H1 (cell line): Measurements from ENCODE around the gene GDPD4. TPM values are rescaled to one million over a fixed set of nuclear protein-coding genes. Genes with fewer than 3 reads are reported as not detected.

Source experiments
- CTCF ChIA-PET: fragments of 300-600 bp; sonication (Branson Sonifier 250); formaldehyde crosslinking; loops from one replicate; lab custom pipeline; 2021; ENCODE audit not compliant: partially characterized antibody; lab: Charles Lee
- POLR2A ChIA-PET: fragments of 300-600 bp; sonication (Branson Sonifier 250); formaldehyde crosslinking; loops from one replicate; lab custom pipeline; 2021; ENCODE audit warnings: inconsistent platforms; ENCODE audit not compliant: partially characterized antibody; lab: Charles Lee
- DNase-seq, 2 experiments: peaks; one replicate each; pipeline versions ENCODE4 v3.0.0 to v3.0.0-alpha.2; 2010 to 2022; ENCODE audit warnings: low spot score in 2 of 2, low read depth in 1 of 2, mixed read lengths in 1 of 2
- FAIRE-seq: peaks from 2 replicates; lab custom pipeline; 2011; peaks lifted over from hg19 to GRCh38; lab: Jason Lieb, UNC
- H2AFZ ChIP-seq: 2 replicates; pipeline ENCODE4 v1.8.1; 2012; ENCODE audit warnings: low read length, inconsistent platforms
- H2AK5ac ChIP-seq: 2 replicates; pipeline ENCODE4 v1.6.1; 2013; ENCODE audit warnings: low read depth, low read length
- H2BK120ac ChIP-seq: replicated peaks from 2 replicates; pipeline ENCODE3; 2013; ENCODE audit warnings: low read depth, low read length, inconsistent platforms
- H2BK12ac ChIP-seq: 2 replicates; pipeline ENCODE4 v1.6.1; 2013; ENCODE audit warnings: low read depth, low read length
- H2BK15ac ChIP-seq: 2 replicates; pipeline ENCODE4 v1.6.1; 2013; ENCODE audit warnings: low read length
- H2BK20ac ChIP-seq: 2 replicates; pipeline ENCODE4 v1.6.1; 2013; ENCODE audit warnings: low read length
- H2BK5ac ChIP-seq: 2 replicates; pipeline ENCODE4 v1.6.1; 2013; ENCODE audit warnings: low read depth, low read length
- H3K14ac ChIP-seq: 2 replicates; pipeline ENCODE4 v1.6.1; 2013; ENCODE audit warnings: inconsistent platforms; ENCODE audit not compliant: insufficient read length
- H3K18ac ChIP-seq: 2 replicates; pipeline ENCODE4 v1.6.1; 2013; ENCODE audit warnings: low read length; ENCODE audit errors: extremely low read depth
- H3K23ac ChIP-seq: 2 replicates; pipeline ENCODE4 v1.6.1; 2013; ENCODE audit warnings: inconsistent platforms; ENCODE audit not compliant: insufficient read length
- H3K23me2 ChIP-seq: 2 replicates; pipeline ENCODE4 v1.6.1; 2013; ENCODE audit warnings: low read depth, low read length
- H3K27ac ChIP-seq: 2 replicates; pipeline ENCODE4 v1.6.1; 2011; ENCODE audit warnings: low read depth, low read length, inconsistent platforms
- H3K27me3 ChIP-seq, 4 experiments: replicated peaks in 1 of 4; 1 replicate in 1 of 4; 2 replicates in 3 of 4; pipeline versions ENCODE4 v1.6.1 to v1.8.1; 2011 to 2013; ENCODE audit warnings: low read length in 3 of 4, mild to moderate bottlenecking in 3 of 4, inconsistent platforms in 2 of 4, mixed read lengths in 2 of 4, moderate library complexity in 1 of 4; ENCODE audit not compliant: control insufficient read depth in 3 of 4, insufficient read depth in 3 of 4; ENCODE audit errors: extremely low read depth in 1 of 4
- H3K36me3 ChIP-seq, 4 experiments: 2 replicates each; pipeline versions ENCODE4 v1.6.1 to v1.8.1; 2011 to 2013; ENCODE audit warnings: mild to moderate bottlenecking in 4 of 4, low read length in 3 of 4, moderate library complexity in 2 of 4, control low read depth in 1 of 4, inconsistent platforms in 1 of 4; ENCODE audit not compliant: insufficient read depth in 4 of 4, control insufficient read depth in 2 of 4
- H3K4ac ChIP-seq: replicated peaks from 2 replicates; pipeline ENCODE3; 2013; ENCODE audit warnings: low read length, low read depth, mixed read lengths, inconsistent platforms; ENCODE audit not compliant: insufficient read length
- H3K4me1 ChIP-seq, 4 experiments: replicated peaks in 1 of 4; 1 replicate in 1 of 4; 2 replicates in 3 of 4; pipeline versions ENCODE4 v1.6.1 to v1.8.1; 2011 to 2013; ENCODE audit warnings: low read length in 3 of 4, inconsistent platforms in 2 of 4, mixed read lengths in 1 of 4; ENCODE audit not compliant: insufficient read depth in 4 of 4, control insufficient read depth in 3 of 4
- H3K4me2 ChIP-seq, 2 experiments: 2 replicates each; pipeline versions ENCODE4 v1.6.1 to v1.8.1; 2011 to 2013; ENCODE audit warnings: low read depth in 2 of 2, low read length in 2 of 2, control low read depth in 1 of 2, inconsistent platforms in 1 of 2, mild to moderate bottlenecking in 1 of 2; ENCODE audit not compliant: insufficient read depth in 1 of 2
- H3K4me3 ChIP-seq, 4 experiments: fragments of 200-600, 300-600 bp in 1 of 4; sonication (generic), shearing (Covaris generic), sonication (Bioruptor Twin) in 1 of 4; 2 replicates each; pipeline versions ENCODE4 v1.5.1 to v1.8.1; 2011 to 2016; ENCODE audit warnings: low read length in 4 of 4, low read depth in 3 of 4, control low read depth in 2 of 4, inconsistent platforms in 2 of 4, mild to moderate bottlenecking in 2 of 4, mixed read lengths in 1 of 4, moderate library complexity in 1 of 4; ENCODE audit not compliant: insufficient read depth in 2 of 4; ENCODE audit errors: extremely low read depth in 1 of 4
- H3K56ac ChIP-seq: replicated peaks from 2 replicates; pipeline ENCODE3; 2013; ENCODE audit warnings: low read depth, mild to moderate bottlenecking, mixed read lengths, low read length, inconsistent platforms; ENCODE audit not compliant: insufficient read length
- H3K79me1 ChIP-seq: 2 replicates; pipeline ENCODE4 v1.6.1; 2013; ENCODE audit warnings: low read depth, low read length, control low read depth
- H3K79me2 ChIP-seq, 2 experiments: 2 replicates each; pipeline versions ENCODE4 v1.6.1 to v1.8.1; 2012 to 2013; ENCODE audit warnings: low read length in 2 of 2, mild to moderate bottlenecking in 2 of 2, inconsistent platforms in 1 of 2; ENCODE audit not compliant: insufficient read depth in 2 of 2, control insufficient read depth in 1 of 2
- H3K9ac ChIP-seq, 4 experiments: replicated peaks in 1 of 4; 1 replicate in 1 of 4; 2 replicates in 3 of 4; pipeline versions ENCODE4 v1.6.1 to v1.8.1; 2011 to 2013; ENCODE audit warnings: low read depth in 3 of 4, low read length in 3 of 4, control low read depth in 2 of 4, mild to moderate bottlenecking in 2 of 4, moderate library complexity in 2 of 4, inconsistent platforms in 1 of 4; ENCODE audit errors: extremely low read depth in 1 of 4
- H3K9me3 ChIP-seq, 2 experiments: 2 replicates each; pipeline versions ENCODE4 v1.6.1 to v1.8.1; 2012 to 2013; ENCODE audit warnings: mild to moderate bottlenecking in 2 of 2, moderate library complexity in 2 of 2, control low read depth in 1 of 2, inconsistent platforms in 1 of 2, low read depth in 1 of 2, low read length in 1 of 2, mixed read lengths in 1 of 2; ENCODE audit not compliant: insufficient read depth in 2 of 2
- H4K20me1 ChIP-seq, 2 experiments: replicated peaks in 1 of 2; 2 replicates each; pipeline versions ENCODE3 to v1.8.1; 2011 to 2013; ENCODE audit warnings: inconsistent platforms in 2 of 2, low read length in 2 of 2, mild to moderate bottlenecking in 1 of 2; ENCODE audit not compliant: insufficient read depth in 2 of 2, control insufficient read depth in 1 of 2
- H4K5ac ChIP-seq: 2 replicates; pipeline ENCODE4 v1.6.1; 2013; ENCODE audit warnings: low read length, low read depth, mixed read lengths, inconsistent platforms; ENCODE audit not compliant: insufficient read length
- H4K8ac ChIP-seq: 2 replicates; pipeline ENCODE4 v1.8.0; 2013; ENCODE audit warnings: mild to moderate bottlenecking, moderate library complexity, low read length, inconsistent platforms; ENCODE audit not compliant: insufficient read depth; ENCODE audit errors: extremely low read depth
- H4K91ac ChIP-seq: replicated peaks from 2 replicates; pipeline ENCODE3; 2013; ENCODE audit warnings: low read length, mixed read lengths, inconsistent platforms; ENCODE audit not compliant: insufficient read length
- ASH2L ChIP-seq: fragments of 200-600, 300-600 bp; sonication (generic); IDR thresholded peaks from one replicate; pipeline ENCODE4 v1.7.1; 2017; ENCODE audit warnings: low read length
- CHD2 ChIP-seq: IDR thresholded peaks from 2 replicates; pipeline ENCODE4 v1.6.1; 2012; ENCODE audit warnings: low read length, improper control_type of control experiment
- CTCF ChIP-seq, 3 experiments: IDR thresholded peaks; 1 replicate in 2 of 3; 2 replicates in 1 of 3; pipeline versions ENCODE4 v1.5.1 to v1.6.1; 2011; ENCODE audit warnings: low read length in 3 of 3, mild to moderate bottlenecking in 3 of 3, inconsistent platforms in 2 of 3, low read depth in 1 of 3, moderate library complexity in 1 of 3; ENCODE audit not compliant: insufficient read depth in 1 of 3; ENCODE audit errors: control extremely low read depth in 1 of 3
- KDM5A ChIP-seq: fragments of 200-600 bp; IDR thresholded peaks from 2 replicates; pipeline ENCODE4 v1.7.1; 2012; ENCODE audit warnings: mild to moderate bottlenecking, low read length, inconsistent platforms, mixed read lengths
- SIRT6 ChIP-seq: IDR thresholded peaks from one replicate; pipeline ENCODE4 v1.7.1; 2012; ENCODE audit warnings: low read length, inconsistent platforms
- SIX5 ChIP-seq: IDR thresholded peaks from 2 replicates; pipeline ENCODE4 v1.6.1; 2011; ENCODE audit warnings: mild to moderate bottlenecking, low read depth, low read length
- SRF ChIP-seq: IDR thresholded peaks from 2 replicates; pipeline ENCODE4 v1.6.1; 2011; ENCODE audit warnings: mild to moderate bottlenecking, low read depth, low read length, moderate library complexity
- TAF1 ChIP-seq: IDR thresholded peaks from 2 replicates; pipeline ENCODE4 v1.6.1; 2011; ENCODE audit warnings: mild to moderate bottlenecking, low read depth, low read length
- WGBS, 2 experiments: shearing (Covaris generic) in 1 of 2; methylation state at CpG; one replicate each; pipeline versions ENCODE4 v1.1.6 to v1.1.7; 2013 to 2015; ENCODE audit warnings: low lambda C conversion rate in 2 of 2, mixed read lengths in 2 of 2, inconsistent platforms in 1 of 2, low coverage in 1 of 2, missing lambda C conversion rate in 1 of 2; ENCODE audit not compliant: insufficient replicate concordance in 2 of 2, insufficient coverage in 1 of 2, insufficient read length in 1 of 2; ENCODE audit errors: extremely low coverage in 1 of 2, missing lambda C conversion rate in 1 of 2; 5-methylcytosine and 5-hydroxymethylcytosine counted together
- polyA plus RNA-seq, 7 experiments: library from polyadenylated mRNA; depleted of rRNA in 3 of 7; stranded (reverse) in 5 of 7; unstranded in 2 of 7; fragments of >200 nt in 5 of 7; fragments of 200-250 nt in 2 of 7; gene quantifications; 1 replicate in 5 of 7; 2 replicates in 1 of 7; 4 replicates in 1 of 7; pipeline versions ENCODE4 v1.2.1 to v1.2.3, GENCODE V29; 2011 to 2013; ENCODE audit warnings: missing spikeins in 2 of 7, mixed read lengths in 2 of 7
- total RNA-seq: library from RNA; stranded (reverse); fragmentation: NEBNext Ultra II Directional; extraction: Animal tissue kit (Norgen Biotek cat#: 25700); gene quantifications from 2 replicates; pipeline ENCODE4 v1.2.1, GENCODE V29; 2021

Gene GDPD4
- total and polyA plus RNA-seq, 2 of the 8 experiments (the other 6 are each of a cell fraction or from before 2014, with no cell fraction given): not detected

GRCh38 chr11:77201370-77201769 is 100.1 kb downstream of the GDPD4 start:
- Histone ChIP-seq H3K79me1 (no peaks in the 10 kb centered on the region), H2AFZ (no peak overlapping the region), H2BK20ac (no peak overlapping the region), H2AK5ac (no peak overlapping the region), H3K79me2 (no peaks in the 10 kb centered on the region), H3K27ac (no peak overlapping the region), H2BK15ac (no peak overlapping the region), H3K23me2 (no peaks in the 10 kb centered on the region), H3K14ac (no peak overlapping the region), H3K23ac (no peak overlapping the region), H3K36me3 (no peaks in the 10 kb centered on the region), H4K20me1 (no peaks in the 10 kb centered on the region), H2BK5ac (no peak overlapping the region), H3K9me3 (no peaks in the 10 kb centered on the region), H2BK12ac (no peak overlapping the region), H3K4me1 (no peaks in the 10 kb centered on the region; a peak in 1 of 7 replicates), H4K91ac (no peak overlapping the region), H3K27me3 (no peaks in the 10 kb centered on the region; a peak in 1 of 7 replicates), H3K4ac (no peak overlapping the region), H3K4me2 (no peak overlapping the region), H3K9ac (no peak overlapping the region), H3K18ac (no peak overlapping the region), H4K5ac (no peak overlapping the region), H3K4me3 (no peak overlapping the region), H2BK120ac (no peak overlapping the region), H3K56ac (no peak overlapping the region), H4K8ac (no peak overlapping the region; the same call in 1 of the 2 replicates)
- DNase-seq: no peak
- CTCF ChIA-PET: interaction anchor here (0.8 to 2.5 kb wide), 7 partner anchors 9 to 348 kb away, joined by 3 to 7 read pairs (median 4); no protein-coding TSS in a partner anchor
- 83% methylated on average over 11 of the region's 11 CpGs; no CpG with 5 or more reads in 1 of the 2 experiments for WGBS, 2 experiments
- FAIRE-seq: no peak
- POLR2A ChIA-PET: no interaction called here
- TF ChIP-seq ASH2L: no peak
- no peak for TF ChIP-seq SIRT6
- TF ChIP-seq CTCF (IDR thresholded peaks at IDR 0.05; ENCODE audit: control extremely low read depth in 1 of 3, insufficient read depth in 1 of 3, low read depth in 1 of 3, low read length in 3 of 3): no peak
- TF ChIP-seq CHD2: no peak
- no peak for TF ChIP-seq KDM5A
- no peak for TF ChIP-seq SRF
- TF ChIP-seq SIX5: no peak
- TF ChIP-seq TAF1: no peak
